NCI-H82 treated with DMSO at 0.1 percent for 48 hours (cell line): ENCODE results near the gene CYP4F3.
"Not testable (repeated sequence)": the region's sequence is repeated elsewhere in the genome, so short reads cannot be mapped to it uniquely, and the experiment has no call there.

ENCODE experiments used
- DNase-seq: peaks from one replicate; lab custom pipeline; 2025; ENCODE audit not compliant: unreplicated experiment; lab: John Stamatoyannopoulos, UW

Gene CYP4F3, protein sequence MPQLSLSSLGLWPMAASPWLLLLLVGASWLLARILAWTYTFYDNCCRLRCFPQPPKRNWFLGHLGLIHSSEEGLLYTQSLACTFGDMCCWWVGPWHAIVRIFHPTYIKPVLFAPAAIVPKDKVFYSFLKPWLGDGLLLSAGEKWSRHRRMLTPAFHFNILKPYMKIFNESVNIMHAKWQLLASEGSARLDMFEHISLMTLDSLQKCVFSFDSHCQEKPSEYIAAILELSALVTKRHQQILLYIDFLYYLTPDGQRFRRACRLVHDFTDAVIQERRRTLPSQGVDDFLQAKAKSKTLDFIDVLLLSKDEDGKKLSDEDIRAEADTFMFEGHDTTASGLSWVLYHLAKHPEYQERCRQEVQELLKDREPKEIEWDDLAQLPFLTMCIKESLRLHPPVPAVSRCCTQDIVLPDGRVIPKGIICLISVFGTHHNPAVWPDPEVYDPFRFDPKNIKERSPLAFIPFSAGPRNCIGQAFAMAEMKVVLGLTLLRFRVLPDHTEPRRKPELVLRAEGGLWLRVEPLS

DNA sequence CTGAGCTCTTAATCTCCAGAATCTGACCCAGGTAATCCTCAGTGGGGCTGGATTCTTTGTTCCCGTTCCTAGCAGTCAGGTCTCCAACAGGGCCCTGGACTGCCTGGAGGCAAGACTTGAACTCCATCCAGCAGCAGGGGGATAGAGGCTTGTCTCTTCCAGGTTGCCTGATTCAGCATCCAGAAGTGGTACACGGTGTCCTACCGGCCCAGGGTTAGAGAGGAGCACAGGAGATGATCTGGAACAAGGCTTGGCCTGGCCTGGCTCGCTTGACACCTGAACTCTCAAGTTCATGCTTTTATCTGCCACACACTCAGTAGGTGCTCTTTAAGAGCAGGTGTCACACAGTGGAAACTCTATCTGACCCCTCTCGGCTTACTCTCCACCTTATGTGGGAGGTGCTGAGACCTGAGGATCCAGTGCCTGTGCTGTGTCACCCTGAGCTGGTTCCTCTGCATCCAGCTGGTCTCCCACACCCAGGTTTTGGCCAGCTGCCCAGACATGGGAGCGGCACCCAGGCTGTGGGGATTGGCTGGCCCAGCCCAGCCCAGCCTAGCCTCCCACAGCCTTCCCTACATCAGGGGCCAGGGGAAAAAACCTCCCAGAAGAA, at the start of gene CYP4F3:
Gene CYP4F3 (plus strand): TSS at position 604 of the 610 bp plus-strand sequence. CDS start 519 bp downstream, outside the sequence.
- DNase-seq, result no peak

DNA sequence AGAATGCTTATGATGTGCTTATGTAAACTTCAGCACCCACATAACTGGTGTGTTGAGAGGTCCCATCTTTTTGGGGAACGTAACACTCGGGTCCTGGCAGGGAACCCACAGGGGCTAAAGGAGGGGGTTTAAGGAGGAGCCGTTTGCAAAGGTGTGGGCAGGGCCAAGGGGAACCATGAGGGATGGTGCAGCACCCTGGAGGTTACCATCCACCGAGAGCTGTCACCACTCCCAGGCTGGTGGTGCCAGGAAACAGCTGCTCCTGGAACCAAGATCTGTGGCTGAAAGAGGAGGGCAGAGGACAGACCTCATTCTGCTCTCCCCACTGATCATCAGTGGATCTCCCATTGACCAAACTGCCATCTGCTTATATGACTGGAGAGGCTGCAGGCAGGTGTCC, 48.9 kb upstream of the CYP4F3 start:
- no peak for DNase-seq

DNA sequence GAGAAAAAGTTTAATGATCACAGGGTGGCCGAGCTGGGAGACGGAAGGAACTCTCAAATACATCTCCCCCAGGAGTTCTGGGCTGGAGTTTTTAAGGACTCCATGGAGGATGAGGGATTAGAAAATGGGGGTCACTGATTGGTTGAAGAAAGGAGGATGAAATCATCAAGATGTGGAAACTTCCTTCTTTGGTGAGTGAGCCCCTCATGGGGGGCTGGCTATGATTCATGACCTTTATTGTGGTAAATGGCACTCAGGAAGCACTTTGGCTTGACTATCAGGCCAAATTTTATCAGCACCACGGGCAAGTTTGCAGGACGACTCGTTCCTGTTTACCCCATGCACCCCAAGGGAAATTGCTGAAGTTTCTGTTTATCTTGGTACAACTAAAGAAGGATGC, 48.2 kb upstream of the CYP4F3 start:
- DNase-seq, result not testable (repeated sequence)

DNA sequence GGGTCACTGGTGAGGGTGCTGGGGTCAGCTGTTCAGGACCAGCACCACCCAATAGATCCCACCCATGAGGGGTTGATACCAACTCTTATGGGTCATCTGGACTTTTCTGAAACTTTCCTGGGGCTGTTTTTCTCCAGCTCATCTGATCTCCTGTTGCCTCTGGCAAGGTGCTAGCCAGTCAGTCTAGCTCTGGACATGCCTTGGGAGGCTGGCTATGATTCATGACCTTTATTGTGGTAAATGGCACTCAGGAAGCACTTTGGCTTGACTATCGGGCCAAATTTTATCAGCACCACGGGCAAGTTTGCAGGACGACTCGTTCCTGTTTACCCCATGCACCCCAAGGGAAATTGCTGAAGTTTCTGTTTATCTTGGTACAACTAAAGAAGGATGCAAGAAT, 46.9 kb upstream of the CYP4F3 start:
- DNase-seq, result not testable (repeated sequence)

DNA sequence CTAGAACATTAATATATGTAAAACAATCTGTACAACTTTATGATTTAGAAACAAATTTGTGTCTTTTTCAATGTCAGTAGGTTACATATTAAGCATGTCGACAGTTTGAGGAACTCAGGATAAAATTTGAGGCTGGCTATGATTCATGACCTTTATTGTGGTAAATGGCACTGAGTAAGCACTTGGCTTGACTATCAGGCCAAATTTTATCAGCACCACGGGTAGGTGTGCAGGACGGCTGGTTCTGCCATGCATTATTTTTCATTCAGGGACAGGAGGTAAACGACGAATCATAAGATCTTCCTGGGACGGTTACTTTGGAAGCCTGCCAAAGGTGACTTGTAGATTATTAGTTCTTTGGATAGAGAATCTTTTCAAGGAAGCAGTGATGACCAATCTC, 45.6 kb upstream of the CYP4F3 start:
- DNase-seq, result no peak

DNA sequence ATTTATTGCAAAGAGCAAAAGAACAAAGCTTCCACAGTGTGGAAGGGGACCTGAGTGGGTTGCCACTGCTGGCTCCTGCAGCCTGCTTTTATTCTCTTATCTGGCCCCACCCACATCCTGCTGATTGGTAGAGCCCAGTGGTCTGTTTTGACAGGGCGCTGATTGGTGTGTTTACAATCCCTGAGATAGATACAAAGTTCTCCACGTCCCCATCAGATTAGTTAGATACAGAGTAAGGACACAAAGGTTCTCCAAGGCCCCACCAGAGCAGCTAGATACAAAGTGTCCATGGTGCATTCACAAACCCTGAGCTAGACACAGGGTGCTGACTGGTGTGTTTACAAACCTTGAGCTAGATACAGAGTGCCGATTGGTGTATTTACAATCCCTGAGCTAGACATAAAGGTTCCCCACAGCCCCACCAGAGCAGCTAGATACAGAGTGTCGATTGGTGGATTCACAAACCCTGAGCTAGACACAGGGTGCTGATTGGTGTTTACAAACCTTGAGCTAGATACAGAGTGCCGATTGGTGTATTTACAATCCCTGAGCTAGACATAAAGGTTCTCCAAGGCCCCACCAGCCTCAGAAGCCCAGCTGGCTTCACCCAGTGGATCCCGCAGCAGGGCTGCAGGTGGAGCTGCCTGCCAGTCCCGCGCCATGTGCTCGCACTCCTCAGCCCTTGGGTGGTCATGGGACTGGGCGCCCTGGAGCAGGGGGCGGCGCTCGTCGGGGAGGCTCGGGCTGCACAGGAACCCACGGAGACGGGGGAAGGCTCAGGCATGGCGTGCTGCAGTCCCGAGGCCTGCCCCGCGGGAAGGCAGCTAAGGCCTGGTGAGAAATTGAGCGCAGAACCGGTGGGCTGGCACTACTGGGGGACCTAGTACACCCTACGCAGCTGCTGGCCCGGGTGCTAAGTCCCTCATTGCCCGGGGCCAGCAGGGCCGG, 32.4 kb upstream of the CYP4F3 start:
- DNase-seq, result not testable (repeated sequence)

DNA sequence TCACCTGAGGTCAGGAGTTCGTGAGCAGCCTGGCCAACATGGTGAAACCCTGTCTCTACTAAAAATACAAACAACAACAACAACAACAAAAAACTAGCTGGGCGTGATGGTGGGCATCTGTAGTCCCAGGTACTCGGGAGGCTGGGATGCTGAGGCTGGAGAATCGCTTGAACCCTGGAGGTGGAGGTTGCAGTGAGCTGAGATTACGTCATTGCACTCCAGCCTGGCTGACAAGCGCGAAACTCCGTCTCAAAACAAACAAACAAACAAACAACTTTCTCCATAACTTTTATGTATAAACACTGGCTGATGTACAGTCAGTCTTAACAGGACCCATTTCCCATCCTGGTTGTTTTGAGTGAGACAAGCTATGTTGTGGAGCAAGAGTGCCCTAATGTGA, 31.4 kb upstream of the CYP4F3 start:
- DNase-seq, result no peak

DNA sequence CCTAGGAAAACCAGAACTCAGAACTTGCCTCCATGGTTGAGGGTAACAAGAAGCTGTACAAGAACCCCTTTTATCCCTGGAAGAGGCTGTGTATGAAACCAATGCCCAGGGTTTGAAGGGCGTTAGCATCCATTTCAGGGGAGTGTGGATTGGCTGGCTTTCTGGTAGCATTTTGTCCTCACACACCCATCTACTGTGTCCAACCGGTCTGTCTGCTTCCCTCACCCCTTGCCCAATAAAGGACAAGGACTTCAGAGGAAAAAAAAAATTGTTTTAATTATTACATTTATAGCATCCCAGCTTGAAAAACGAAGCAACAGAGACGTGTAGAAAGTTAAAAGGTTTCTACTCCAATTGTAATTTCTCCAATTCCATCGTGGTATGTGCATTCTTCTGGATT, 28.4 kb upstream of the CYP4F3 start:
- no peak for DNase-seq

DNA sequence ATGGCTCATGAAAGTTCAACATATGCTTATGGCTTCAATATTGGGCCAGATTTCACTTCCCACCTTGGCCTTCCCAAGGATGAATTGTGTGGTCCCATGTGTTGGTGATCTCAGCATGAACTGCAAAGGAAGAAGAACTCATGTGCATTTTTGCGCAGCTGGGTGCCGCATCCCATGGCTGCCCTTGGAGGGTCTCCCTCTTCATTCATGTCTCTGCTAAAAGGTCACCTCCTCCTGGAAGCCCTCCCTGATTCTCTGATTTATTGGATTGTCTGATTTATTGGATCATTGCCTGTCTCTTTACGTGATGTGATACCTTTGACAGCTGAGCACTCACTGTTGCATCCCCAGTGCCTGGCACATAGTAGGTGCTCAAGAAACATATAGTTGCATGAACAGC, 27.4 kb upstream of the CYP4F3 start:
- no peak for DNase-seq

DNA sequence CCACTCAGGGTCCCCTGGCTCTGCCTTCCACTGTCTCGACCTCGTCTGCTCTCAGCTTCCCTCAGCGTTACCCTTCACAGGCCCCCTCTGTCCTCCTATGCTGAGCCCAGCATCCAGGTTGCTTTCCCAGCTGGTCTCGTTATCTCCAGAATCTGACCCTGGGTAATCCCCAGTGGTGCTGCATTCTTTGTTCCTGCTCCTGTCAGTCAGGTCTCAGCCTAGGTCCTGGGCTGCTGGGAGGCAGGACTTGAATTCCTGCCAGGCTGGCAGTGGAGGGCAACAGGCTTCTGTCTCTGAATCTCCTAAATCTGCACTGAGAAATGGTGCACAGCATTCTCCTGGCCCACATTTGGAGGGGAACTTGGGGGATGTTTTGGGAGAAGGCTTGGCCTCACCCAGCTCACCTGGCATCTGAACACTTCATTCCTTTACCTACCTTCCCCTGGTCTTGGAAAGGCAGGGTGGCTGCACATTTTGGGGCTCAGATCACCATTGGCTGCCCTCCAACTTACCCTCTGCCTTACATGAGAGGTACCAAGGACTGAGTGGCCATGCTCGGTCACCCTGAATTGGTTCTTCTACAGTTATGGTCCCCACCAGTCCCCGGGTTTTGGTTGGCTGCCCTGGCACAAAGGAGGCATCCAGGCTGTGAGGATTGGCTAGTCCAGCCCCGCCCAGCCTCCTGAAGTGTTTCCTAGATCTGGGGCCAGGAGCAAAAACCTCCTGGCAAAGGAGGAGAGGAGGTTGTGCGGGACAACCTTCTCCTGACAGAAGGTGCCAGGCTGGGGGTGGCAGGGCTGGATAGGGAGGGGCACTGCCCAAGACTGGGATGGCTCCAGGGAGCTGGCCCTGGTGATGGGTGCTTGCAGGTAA, 26.0 kb upstream of the CYP4F3 start, which contains the start of gene CYP4F8:
Gene CYP4F8 (plus strand): TSS at position 712 of the 873 bp plus-strand sequence. CDS start 399 bp downstream, outside the sequence.
- no peak for DNase-seq

DNA sequence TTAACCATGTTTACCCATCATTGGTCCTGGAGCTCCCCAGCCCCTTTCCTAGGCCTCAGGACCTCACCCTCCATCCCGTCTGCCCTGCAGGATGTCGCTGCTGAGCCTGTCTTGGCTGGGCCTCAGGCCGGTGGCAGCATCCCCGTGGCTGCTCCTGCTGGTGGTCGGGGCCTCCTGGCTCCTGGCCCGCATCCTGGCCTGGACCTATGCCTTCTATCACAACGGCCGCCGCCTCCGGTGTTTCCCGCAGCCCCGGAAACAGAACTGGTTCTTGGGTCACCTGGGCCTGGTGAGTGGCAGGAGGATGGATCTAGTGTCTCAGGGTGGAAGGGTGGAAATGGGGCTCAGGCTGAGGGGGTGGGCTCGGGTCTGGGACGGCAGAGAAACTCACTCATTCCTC, 25.2 kb upstream of the CYP4F3 start:
- DNase-seq, result no peak

DNA sequence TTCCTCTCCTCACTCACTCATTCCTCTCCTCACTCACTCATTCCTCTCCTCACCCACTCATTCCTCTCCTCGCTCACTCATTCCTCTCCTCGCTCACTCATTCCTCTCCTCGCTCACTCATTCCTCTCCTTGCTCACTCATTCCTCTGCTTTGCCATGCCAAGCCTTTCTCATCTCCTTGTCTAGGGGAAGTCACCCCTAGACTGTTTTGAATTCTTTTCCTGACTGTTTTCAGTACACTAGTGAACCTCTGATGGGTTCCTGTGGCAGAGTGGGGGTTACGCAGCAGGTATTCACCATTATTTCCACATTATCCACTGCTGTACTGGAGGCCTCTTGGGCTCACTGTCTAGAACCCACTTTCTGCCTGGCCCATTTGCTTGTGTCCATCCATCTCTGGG, 24.5 kb upstream of the CYP4F3 start:
- DNase-seq, result no peak

DNA sequence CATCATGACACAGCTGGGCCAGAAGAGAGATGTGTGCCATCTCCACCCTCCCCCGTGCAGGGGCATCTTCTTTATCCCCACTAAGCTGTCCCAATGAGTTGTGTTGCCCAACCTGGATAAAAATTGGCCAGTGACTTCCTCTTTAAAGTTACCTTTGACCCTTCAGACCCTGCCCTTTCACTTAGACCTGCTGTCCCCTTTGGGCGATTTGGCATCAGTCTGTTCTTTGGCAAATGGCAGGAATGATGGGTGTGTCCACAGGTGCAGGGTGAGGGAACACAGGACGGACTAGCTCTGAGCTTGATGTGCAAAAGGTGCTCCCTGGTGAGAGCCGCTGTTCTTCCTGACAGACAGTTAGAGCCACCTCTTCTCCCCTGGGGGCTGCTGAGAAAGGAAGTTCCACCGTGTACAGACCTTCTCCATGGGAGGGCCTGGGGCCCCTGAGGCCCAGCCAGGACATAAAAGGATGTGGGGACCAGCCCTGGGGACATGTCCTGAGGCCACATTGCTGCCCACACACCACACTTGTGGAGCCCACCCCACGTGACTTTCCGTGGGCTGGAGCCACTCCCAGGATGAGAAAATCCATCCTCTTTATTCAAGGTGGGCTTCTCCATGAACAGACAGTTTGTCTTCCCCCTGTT, 23.9 kb upstream of the CYP4F3 start:
- DNase-seq, result no peak

DNA sequence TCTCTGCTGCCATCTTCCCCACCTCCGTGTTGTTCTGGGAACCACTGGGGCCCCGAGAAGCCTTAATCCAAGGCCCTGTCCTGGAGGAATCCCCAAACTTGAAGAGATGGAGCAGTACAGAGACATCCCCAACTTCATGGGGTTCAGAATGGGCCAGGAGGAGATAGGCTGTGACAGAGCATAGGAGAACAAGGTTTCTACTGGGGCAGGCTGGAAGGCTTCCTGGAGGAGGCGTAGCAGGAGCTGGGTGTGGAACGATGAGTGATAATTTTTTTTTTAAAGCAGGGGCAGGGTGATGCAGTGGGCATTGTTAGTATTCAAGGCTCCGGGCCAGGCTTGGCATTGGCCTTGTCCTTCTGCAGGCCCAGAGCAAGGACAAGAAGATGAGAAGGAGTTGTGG, 22.4 kb upstream of the CYP4F3 start:
- DNase-seq, result no peak

DNA sequence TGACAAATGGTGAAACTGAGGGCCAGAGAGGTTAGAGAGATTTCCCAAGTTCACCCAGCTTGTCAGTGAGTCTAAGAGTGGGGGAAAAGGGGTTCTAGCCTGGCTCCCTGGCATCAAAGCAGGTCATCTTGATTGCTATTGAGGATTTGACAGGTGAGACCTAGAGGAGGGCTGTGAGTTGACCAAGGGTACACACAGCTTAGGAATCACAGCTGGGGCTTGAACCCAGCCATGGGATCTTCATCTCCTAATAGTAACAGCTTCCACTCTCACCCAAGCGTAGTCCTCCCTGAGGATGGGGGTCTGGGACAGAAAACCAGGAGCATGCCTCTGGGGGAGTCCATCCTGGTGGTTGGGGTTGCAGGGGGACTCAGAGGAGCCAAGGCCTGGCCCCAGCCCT, 18.9 kb upstream of the CYP4F3 start:
- DNase-seq, result no peak

DNA sequence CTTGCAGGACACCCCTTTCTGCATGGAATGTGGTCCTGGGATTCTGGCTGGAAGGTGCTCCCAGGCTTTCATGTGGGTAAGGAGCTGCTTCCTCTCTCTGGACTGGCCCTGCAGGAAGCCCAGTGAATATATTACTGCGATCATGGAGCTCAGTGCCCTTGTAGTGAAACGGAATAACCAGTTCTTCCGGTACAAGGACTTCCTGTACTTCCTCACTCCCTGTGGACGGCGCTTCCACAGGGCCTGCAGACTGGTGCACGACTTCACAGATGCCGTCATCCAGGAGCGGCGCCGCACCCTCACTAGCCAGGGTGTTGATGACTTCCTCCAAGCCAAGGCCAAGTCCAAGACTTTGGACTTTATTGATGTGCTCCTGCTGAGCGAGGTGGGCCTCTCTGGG, 17.7 kb upstream of the CYP4F3 start:
- DNase-seq, result no peak

DNA sequence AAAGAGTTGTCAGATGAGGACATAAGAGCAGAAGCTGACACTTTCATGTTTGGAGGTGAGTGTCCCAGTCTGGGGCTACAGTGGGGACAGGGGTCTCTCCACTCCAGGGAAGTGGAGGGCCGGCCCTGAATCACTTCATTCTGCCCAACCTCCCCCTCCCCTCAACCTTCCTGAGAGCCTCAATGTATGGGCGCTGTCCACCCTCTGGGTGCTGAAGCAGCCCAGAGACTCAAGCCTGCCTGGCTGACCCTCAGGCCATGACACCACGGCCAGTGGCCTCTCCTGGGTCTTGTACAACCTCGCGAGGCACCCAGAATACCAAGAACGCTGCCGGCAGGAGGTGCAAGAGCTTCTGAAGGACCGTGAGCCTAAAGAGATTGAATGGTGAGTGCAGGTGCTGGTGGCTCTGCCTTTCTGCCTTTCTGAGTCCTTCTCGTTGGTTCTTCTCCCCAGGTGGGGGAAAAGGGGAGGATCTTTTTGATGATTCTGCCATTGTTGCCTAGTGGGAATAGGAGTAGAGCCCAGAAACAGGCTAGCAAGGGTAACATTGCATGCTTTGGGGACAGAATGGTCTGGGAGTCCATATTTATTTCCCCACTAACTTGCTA, 16.9 kb upstream of the CYP4F3 start:
- DNase-seq, result no peak

DNA sequence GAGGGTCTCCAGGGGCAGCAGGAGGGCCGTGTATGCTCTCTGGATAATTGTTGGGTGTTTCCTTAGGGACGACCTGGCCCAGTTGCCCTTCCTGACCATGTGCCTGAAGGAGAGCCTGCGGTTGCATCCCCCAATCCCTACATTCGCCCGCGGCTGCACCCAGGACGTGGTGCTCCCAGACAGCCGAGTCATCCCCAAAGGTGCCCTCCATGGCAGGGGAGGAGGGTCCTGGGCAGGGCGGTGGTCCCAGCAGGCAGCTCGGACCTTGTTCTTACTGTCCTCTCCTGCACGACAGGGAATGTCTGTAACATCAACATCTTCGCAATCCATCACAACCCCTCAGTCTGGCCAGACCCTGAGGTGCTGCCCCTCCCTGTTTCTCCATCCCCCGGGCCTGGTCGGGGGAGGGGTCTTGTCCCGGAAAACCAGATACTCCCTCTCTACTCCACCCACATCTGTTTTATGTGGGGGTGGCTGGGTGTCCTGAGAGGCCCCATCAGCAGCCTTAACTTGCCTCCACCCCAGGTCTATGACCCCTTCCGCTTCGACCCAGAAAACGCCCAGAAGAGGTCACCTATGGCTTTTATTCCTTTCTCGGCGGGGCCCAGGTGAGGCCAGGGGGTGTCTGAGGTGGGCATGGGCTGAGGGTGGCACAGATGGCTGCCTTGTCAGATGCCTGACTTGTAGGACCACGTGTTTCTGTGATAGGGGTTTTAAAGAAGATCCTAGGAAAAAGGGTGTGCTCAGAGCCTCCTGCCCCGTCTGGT, 12.3 kb upstream of the CYP4F3 start:
- no peak for DNase-seq
